Stimulated activated CD4-positive, alpha-beta T cell treated with anti-CD3 and anti-CD28 coated beads, Interleukin-12 subunit alpha, Interleukin-12 subunit beta, amount 100 ng/mL, for 24 hours (primary cell): ENCODE data around the gene SLC22A23.

Source experiments
- DNase-seq, 2 experiments: peaks; one replicate each; pipeline ENCODE4 v3.0.0-alpha.2; 2020; ENCODE audit warnings: low read depth in 2 of 2

Gene SLC22A23, protein sequence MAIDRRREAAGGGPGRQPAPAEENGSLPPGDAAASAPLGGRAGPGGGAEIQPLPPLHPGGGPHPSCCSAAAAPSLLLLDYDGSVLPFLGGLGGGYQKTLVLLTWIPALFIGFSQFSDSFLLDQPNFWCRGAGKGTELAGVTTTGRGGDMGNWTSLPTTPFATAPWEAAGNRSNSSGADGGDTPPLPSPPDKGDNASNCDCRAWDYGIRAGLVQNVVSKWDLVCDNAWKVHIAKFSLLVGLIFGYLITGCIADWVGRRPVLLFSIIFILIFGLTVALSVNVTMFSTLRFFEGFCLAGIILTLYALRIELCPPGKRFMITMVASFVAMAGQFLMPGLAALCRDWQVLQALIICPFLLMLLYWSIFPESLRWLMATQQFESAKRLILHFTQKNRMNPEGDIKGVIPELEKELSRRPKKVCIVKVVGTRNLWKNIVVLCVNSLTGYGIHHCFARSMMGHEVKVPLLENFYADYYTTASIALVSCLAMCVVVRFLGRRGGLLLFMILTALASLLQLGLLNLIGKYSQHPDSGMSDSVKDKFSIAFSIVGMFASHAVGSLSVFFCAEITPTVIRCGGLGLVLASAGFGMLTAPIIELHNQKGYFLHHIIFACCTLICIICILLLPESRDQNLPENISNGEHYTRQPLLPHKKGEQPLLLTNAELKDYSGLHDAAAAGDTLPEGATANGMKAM

DNA sequence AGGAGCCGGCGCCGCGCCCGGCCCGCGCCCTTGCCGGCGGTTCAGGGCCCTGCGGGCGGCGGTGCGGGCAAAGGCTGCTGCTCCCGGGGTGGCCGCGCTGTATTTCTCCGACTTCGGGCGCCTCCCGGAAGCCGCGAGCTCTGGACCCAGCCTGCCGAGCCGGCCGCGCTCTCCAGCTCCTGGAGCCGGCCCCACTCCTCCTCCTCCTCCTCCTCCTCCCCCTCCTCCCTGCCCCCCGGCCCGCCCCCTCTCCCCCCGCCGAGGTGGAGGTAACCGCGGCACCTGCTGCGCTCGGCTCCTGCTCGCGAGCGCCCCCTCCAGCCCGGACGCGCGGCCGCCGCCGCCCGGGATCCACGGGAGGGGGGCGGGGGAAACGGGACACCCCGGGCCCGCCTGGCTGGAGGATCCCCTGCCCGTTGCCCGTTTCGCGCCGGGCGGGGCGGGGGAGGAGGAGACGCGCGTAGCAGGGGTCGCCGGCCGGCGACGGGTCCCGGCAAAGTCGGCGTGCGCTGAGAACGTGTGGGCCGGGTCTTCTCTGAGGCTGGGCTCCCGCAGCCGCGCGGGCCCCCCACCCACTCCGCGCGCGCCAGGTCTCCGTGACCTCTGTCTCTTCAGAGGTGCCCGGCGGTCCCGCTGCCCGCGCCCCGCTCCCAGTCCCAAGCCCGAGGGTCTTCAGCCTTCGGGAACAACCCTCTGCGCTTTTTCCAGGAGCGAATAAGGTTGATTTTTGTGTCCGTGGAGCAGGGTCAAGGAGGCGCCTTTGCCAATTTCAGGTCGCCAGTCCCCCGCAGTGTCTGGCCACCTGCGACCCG lies at the start of gene SLC22A23:
Gene SLC22A23 (minus strand): TSS at position 153 of the 812 bp plus-strand sequence. CDS start 491 bp downstream, outside the sequence.
- peak; percentile 43 to 67 for DNase-seq

DNA sequence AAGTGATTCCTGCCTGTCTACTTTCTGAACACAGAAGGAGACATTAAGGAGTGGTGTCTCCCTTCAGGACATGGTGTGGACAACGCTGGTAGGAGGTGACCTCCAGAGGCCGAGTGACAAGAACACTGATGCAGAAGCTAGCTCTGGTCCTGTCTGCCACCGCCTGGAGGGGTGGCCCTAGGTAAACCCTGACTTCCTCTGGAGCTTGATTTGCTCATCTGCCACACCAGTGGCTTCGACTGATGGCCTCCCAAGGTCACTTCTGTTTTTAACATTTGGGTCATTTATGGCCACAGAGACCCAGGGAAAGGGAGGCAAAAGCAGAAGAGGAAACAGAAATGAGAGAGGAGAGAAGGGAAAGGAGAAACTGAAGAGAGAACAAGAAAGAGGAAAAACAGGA lies 49.4 kb upstream of the SLC22A23 start:
- DNase-seq, result no peak

DNA sequence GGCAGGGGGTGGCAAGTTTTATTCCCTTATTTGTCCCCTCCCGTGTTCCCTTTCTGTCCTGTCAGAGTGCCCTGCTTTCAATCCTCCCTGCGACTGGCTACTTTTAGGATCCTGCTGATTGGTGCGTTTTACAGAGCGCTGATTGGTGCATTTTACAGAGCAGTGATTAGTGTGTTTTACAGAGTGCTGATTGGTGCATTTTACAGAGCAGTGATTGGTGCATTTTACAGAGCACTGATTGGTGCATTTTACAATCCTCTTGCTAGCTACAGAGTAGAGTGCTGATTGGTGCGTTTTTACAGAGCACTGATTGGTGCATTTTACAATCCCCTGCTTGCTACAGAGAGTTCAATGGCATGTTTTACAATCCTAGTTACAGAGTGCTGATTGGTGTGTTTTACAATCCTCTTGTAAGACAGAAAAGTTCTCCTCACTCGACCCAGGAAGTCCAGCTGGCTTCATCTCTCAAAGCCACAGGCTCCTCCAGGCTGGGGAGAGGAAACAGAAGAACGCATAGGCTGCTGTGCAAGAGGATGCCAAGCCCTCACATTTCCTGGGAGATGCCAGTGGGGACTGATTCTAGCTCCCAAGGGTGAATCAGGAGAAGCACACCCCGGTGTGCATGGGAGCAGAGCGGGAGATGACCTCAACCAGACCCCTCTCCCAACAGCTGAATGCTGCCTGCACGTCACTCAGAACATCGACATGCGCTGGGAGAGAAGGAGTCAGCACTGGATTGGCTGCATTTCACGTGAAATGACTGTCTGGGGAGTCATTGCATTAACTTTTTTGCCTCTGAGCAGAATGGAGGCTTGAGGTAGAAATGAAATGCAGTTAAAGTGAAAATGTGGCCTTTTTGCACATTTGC lies 48.3 kb upstream of the SLC22A23 start:
- no peak for DNase-seq

DNA sequence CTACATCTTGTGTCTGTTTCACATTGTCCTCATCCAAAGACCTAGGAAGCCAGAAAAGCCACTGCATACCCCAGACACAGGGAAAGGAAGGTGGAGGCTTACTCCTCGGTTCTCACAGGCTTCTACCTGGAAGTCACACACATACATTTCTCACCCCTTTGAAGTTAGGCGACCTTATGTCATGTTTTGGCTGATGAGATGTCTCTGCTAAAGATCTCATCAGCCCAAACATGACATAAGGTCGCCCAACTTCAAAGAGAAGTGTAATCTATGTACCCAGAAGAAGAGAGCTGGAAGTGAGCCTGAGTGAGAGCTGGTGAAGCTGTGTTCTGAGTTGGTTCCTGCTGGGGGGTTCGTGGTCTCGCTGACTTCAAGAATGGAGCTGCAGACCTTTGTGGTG lies 47.5 kb upstream of the SLC22A23 start:
- no peak for DNase-seq

DNA sequence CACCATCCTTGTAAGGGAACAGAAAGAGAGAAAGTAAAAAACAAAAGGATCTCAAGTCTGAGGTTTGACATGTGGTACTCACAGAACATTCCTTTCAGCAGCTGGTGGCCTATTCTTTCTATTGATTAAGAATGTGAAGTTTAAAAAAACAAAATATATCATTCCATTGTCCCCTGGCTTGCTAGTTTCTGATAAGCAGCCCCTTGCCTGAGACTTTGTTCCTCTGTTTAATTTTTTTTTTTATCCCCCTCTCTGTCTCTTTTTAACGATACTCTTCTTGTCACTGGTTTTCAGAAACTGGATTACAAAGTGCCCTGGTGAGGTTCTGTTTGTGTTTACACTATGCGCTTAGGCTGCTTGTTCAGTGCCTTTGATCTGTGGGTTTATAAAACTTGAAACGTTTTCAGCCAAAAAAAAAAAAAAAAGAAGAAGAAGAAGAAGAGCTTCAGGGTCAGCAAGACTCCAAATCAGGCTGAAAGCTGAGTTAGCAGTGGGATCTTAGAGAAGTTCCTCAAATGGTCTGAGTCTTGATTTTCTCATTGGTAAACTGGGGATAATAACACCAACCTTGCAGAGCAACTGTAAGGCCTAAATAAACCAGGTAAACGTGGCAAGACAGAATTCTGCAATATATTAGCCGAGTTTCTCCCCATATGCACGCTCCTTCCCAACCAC lies 45.1 kb upstream of the SLC22A23 start:
- DNase-seq, result no peak

DNA sequence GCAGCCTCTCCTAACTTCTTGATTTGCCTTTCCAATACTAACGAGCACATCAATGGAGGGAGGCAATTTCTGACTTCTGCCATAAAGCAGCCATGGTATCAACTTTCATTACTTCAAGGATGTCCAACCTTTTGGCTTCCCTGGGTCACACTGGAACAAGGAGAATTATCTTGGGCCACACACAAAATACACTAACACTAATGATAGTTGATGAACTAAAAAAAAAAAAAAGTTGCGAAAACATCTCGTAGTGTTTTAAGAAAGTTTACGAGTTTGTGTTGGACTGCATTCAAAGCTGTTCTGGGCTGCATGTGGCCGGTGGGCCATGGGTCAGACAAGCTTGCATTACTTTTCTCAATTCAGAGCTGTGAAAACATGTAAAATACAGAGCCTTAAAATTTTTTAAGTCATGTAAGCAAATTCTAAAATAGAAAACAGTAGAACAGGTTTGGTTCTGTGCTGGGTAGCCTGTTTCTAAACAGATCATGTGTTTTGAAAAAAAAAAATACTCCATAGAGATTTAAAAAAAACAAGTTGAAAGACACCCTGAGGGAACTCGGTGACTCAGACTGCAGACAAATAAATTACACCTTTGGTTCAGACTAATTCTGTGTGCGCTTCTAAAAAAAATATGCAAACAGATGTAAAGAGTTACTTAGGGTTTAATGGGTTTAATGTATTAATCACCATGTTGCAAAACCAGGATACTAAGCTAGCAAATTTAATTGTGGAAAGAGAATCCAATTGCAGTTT lies 43.6 kb upstream of the SLC22A23 start:
- DNase-seq, result no peak

DNA sequence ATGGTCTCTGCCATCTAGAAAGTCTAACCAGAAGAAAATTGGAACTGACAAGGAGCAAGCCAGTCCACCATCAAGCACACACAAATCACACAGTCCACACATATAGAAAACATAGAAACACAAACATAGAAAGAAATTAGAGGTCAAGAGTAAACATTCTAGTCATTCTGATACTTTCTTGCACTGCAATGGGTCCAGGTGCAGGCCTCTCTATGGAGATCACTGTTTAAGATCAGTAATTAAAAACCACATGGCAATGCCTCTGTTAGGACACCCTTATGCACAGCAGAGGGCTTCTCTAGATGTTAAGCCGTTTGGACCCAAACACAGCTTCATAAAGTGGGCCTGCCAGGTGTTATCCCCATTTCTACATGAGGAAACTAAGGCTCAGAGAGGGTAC lies 42.8 kb upstream of the SLC22A23 start:
- DNase-seq, result no peak

DNA sequence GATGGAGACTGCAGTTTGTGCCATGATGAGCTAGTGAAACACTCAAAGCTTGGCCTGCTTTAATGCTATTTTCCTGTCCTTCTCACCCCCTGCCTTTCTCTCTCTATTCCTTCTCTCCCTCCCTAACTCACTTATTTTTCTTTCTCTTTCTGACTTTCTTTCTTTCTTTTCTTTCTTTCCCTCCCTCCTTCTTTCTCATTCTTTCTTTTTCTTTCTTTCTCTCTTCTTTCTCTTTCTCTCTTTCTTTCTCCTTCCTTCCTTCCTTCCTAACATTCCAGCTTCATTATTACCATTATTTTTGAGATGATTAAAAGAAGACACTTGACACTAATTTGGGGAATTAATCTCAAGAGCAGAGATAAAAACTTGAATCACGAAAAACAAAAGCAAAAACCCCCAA lies 39.5 kb upstream of the SLC22A23 start:
- no peak for DNase-seq

DNA sequence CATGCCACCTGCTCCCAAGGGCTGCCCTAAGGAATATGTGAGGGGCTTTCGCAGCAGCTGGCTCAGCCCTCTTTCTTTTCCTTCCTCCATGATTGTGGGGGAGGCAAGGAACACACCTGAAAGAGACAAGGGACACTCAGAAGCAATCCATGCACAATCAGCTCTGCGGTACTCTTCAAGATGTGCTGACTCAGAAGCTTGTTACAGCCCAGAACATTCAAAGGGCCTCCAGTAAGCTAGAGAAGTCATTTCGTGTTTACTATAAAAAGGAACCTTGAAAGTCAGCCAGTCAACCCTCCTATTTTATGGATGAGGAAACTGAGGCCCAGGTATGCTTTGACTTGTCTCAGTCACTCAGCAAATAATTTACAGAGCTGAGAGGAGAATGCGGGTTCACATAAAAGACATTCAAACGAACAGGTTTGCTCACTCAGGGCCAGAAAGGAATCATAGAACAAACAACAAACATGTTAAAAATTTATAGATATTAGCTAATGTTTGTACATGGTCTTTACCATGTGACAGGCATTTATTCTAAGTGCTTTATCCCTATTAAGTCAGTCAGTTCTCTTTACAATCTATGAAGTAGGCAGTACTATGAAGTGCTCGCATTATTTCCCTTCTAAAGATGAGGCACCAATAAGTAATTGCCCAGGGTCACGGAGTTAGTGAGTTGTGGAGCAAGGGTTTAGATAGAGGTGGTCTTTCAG lies 37.7 kb upstream of the SLC22A23 start:
- no peak for DNase-seq

DNA sequence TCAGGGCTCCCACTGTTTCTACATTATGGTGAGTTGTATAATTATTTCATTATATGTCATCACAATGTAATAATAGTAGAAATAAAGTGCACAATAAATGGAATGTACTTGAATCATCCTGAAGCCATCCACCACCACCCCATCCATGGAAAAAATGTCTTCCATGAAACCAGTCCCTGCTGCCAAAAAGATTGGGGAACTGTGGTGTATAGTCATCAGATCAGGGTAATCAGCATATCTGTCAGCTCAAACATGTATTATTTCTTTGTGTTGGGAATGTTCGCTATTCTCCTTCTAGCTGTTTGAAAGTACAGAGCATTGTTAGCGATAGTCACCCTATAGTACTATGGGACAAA lies 33.8 kb upstream of the SLC22A23 start:
- no peak for DNase-seq

DNA sequence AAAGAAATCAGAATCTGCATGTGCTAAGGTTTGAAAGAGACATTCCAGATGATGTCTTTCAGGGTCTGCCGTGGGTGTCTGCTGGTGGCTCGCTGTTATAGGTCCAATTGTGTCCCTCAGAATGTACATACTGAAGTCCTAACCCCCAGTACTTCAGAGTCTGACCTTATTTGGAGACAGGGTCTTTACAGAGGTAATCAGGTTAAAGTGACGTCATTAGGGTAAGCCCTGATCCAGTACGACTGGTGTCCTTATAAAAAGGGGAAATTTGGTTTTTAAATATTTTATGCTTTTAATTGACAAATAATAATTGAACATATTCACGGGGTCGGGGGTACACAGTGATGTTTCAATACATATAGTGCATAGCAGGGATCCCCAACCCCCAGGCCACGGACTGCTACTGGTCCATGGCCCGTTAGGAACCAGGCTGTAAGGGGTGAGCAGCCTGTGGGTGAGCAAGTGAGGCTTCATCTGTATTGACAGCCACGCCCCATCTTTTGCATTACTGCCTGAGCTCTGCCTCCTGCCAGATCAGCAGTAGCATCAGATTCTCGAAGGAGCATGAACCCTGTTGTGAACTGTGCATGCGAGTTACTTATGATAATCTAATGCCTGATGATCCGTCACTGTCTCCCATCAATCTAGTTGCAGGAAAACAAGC lies 33.2 kb upstream of the SLC22A23 start:
- no peak for DNase-seq

DNA sequence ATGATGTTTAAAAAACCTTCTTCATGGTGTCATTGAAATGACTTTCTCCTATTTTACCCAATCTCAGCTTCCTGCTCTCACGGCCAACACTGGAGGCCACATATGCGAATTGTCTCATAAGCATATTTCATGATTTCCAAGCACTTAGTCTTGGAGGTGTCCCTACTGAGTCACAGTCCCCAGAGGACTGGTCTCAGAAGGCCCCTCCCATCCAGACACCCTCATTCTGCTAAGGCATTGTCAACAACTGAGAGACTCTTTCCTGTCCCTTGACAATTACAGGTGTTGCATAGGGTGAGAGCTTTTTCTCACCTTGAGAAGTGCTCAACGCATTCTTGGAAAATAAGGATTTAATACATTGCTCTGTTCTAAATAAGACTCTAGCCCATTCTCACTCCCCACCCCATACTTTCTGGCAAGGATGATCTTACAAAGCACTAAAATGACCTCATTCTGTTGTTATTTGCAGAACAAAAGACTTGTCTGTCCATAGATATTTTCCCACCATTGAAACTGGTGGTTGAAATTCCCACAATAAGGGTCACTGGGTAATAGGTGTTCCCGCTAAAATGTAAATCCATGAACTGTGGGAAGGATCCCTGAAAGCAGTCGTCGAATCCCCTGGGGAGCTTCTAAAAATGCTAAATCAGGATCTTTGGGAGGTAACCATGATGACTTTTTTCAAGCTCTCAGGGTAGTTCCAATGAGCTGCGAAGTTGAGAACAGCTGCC lies 32.3 kb upstream of the SLC22A23 start:
- DNase-seq, result no peak

DNA sequence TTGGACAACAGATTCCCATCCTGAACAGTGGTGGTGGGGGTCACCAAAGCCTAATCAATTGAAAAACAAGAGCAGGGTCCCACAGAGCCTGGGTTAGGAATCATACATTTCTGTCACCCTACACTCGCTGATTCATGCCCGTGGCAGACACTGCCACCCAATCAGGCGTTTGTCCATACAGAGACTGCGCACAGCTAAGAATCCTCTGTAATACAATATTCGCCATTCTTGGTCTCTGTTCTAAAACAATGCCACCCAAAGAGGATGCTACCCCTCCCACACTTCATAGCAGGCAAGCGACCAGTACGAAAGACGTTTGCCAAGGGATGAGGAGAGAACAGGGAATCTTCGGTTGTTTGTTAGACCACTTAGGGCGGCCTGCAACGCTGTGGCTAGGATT lies 28.1 kb upstream of the SLC22A23 start:
- no peak for DNase-seq

DNA sequence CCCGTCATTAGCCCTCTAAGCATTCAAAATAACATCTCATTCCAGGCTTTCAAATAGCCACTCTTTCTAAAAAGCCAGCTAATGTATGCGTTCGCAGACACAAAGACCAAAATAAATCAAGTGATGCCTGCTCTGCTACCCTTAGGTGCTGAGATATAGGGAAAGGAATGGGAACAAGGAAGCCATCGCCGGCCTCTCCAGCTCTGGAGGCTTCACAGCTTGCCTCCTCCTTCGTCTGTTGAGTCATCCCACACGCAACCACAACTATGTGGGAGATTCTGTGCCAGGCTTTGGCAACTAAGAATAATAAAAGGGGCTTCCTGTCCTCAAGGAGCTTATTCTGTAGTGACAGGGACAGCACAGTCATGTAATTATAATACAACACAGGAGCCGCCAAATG lies 27.3 kb upstream of the SLC22A23 start:
- no peak for DNase-seq

DNA sequence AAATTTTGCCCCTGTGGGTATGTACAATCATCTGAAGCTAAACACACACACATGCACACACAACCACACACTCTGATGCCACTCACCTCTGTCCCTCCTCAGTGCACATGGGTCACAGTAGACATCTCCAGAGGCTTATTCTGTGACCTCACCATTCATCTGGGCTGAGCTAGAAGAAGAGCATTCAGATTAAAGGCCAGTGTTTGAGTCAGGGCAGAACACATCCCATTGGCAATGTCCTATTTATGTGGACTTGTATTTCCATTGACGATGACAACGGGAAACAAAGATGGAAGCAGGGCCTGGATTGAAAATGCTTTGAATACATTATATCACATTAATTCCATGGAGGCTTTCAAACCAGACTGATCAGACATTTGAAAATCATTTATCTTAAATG lies 26.8 kb upstream of the SLC22A23 start:
- DNase-seq, result no peak

DNA sequence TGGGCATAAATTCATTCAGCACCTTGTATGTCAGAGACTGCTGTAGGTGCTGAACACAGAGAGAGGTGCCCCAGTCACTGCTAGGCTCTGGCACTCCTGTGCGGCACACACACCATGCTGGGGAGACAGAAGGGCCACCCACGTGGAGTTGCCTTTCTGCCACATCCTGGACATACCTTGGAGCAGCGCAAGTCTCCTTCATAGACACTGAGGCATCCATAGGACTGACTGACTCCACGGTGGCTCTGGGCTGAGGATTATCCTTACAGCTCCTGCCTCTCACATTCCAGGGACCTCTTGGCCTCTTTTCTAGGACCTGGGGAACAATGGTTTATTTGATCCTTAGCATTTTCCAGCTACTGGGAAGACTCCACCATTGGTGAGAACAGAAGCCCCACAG lies 26.0 kb upstream of the SLC22A23 start:
- DNase-seq, result no peak

DNA sequence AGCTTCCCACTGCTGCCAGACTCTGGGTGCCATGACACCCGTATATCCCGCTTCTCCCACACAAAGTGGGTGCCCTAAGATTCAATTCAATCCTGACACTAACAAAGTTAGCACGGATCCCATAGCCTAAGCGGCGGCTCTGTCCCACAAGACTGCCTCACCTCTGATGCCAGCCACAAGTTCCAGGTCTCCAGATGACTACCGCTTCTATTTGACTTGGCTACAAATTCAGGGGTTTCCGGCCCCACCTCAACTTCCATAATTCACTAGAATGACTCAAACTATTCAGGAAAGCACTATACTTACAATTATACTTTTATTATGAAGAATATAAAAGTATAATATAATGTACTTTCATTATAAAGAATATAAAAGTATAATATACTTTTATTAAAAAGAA lies 24.8 kb upstream of the SLC22A23 start:
- no peak for DNase-seq

DNA sequence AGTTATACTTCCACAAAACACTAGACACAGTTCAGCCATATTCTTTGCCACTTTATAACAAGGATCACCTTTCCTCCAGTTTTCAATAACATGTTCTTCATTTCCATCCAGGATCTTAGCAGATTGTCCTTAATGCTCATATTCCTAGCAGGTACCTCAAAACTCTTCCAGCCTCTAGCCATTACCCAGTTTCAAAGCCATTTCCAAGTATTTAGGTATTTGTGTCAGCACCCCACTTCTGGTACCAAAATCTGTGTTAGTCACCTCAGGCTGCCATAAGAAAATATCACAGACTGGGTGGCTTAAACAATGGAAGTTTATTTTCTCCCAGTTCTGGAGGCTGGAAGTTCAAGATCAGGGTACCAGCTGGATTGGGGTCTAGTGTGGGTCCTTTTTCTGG lies 23.2 kb upstream of the SLC22A23 start:
- DNase-seq, result no peak
